ENCODE results near the gene KNG1.

DNA sequence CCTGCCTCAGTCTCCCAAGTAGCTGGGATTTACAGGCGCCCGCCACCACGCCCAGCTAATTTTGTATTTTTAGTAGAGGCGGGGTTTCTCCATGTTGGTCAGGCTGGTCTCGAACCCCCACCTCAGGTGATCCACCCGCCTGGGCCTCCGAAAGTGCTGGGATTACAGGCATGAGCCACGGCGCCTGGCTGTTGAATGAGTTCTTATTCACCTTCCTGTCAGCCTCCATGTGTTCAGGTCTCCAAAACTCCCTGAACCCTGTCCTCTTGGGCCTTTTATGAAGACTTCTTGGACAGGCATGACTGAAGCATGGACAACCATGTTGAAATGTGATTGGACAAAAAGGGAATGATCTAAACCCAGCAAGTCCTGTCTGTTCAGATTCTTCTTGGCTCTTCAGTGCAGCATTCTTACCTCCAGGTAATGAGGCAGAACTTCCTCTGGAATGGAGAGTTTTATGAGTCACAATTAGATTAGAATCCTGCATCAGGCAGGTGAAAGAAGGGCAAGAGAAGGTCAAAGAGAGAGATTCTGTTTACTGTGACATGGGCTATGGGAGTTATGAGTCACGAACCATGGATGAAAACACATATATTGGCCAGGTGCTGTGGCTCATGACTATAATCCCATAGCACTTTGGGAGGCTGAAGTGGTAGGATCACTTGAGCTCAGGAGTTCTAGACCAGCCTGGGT is 43.1 kb downstream of the KNG1 start:
- TF ChIP-seq, protein P1, sequence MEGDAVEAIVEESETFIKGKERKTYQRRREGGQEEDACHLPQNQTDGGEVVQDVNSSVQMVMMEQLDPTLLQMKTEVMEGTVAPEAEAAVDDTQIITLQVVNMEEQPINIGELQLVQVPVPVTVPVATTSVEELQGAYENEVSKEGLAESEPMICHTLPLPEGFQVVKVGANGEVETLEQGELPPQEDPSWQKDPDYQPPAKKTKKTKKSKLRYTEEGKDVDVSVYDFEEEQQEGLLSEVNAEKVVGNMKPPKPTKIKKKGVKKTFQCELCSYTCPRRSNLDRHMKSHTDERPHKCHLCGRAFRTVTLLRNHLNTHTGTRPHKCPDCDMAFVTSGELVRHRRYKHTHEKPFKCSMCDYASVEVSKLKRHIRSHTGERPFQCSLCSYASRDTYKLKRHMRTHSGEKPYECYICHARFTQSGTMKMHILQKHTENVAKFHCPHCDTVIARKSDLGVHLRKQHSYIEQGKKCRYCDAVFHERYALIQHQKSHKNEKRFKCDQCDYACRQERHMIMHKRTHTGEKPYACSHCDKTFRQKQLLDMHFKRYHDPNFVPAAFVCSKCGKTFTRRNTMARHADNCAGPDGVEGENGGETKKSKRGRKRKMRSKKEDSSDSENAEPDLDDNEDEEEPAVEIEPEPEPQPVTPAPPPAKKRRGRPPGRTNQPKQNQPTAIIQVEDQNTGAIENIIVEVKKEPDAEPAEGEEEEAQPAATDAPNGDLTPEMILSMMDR (IDR thresholded peaks at IDR 0.05; ENCODE audit: insufficient read depth, low read length), result no peak
- TF ChIP-seq POLR2AphosphoS5 (IDR thresholded peaks at IDR 0.05; ENCODE audit: low read depth), result no peak
- no peak for TF ChIP-seq GABPA (IDR thresholded peaks at IDR 0.05; ENCODE audit: low read depth)

Data from HL-60 (cell line).